HG02678 (cell line): ENCODE results near the gene ETS1.
A peak's percentile ranks its signal among the peaks of the same experiment; 100 is the strongest.

ENCODE experiments used
- ATAC-seq: cut with Tn5 transposase; IDR thresholded peaks from one replicate; pipeline ENCODE4 v1.9.1; 2021; ENCODE audit warnings: mild to moderate bottlenecking, moderate library complexity; ENCODE audit not compliant: unreplicated experiment

The ETS1 gene

DNA sequence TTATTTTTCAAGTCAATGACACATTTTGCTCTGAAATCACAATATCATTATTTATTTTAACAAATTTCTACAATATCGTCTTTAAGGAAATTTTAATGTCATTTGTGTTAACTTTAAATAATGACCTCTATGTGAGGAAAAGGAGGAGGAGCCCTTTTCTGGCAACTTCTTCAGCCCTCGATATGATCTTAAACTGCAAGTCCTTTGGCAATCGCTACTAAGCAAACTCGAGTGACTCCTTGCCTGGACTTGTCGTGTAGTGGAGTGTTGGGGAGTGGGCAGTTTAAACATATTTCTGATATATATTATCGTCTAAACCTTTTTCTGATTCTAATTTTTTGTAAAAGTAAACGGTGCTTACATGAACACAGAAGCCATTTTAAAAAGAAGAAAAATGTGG is 16.7 kb downstream of the ETS1 start:
- no peak for ATAC-seq

- no peak for ATAC-seq
Measured at GRCh38 chr11:128569291-128569690, 18.1 kb downstream of the ETS1 start.

GRCh38 chr11:128568166-128568778 is 19.1 kb downstream of the ETS1 start:
- no peak for ATAC-seq

- ATAC-seq, result no peak
Measured at GRCh38 chr11:128567130-128567529, 20.2 kb downstream of the ETS1 start.

DNA sequence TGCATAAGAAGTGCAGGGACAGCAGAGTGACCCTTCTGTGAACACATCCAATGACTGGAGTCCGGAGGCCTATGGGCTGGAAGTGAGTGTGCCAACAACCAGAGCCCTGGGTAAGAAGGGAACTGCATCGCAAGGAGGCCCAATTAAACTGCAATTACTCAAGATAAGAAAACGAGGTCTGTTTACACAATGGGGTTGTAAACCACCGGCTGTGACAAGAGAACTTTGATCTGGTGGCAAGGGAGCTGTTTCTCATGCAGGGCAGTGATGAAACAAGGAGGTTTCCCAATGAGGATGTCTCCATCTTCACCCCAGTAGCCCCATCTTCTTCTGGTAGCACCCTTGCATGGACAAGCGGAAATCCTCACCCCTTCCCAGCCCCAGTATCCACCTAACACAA is 21.5 kb downstream of the ETS1 start:
- ATAC-seq, result no peak

GRCh38 chr11:128564642-128565245 is 22.6 kb downstream of the ETS1 start:
- ATAC-seq, result no peak

DNA sequence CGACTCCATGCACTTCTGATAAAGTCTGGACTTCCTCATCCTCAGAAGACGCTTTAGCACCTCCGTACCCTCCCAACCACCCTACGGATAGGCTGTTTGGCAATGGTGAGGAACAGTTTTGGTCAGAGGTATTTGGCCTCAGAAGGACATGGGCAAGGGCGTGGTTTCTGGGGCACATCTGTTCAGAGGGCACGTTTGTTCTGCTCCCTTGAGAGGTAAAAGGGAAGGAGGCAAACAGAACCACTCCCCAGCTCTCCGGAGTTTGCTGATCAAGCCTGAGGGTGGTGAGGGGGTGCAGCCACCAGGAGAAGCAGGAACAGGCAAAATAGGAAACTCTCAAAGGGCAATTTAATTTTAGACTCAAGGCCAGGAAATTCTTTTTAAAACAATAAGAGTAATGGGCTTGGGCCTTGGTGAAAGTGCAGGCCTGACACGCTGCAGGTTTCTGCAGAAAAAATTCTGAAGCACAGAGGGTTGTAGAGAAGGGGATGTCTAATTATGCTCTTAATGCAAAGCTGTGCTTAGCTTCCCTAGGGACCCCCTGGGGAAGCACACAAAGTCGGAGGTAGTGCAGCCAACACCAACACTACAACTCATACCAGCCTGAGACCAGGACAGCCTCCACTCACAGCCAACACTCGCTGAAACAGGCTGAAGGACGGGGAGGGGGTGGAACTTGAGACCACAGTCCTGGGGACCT is 23.3 kb downstream of the ETS1 start:
- ATAC-seq, result no peak

GRCh38 chr11:128563308-128563707 is 24.1 kb downstream of the ETS1 start:
- no peak for ATAC-seq

DNA sequence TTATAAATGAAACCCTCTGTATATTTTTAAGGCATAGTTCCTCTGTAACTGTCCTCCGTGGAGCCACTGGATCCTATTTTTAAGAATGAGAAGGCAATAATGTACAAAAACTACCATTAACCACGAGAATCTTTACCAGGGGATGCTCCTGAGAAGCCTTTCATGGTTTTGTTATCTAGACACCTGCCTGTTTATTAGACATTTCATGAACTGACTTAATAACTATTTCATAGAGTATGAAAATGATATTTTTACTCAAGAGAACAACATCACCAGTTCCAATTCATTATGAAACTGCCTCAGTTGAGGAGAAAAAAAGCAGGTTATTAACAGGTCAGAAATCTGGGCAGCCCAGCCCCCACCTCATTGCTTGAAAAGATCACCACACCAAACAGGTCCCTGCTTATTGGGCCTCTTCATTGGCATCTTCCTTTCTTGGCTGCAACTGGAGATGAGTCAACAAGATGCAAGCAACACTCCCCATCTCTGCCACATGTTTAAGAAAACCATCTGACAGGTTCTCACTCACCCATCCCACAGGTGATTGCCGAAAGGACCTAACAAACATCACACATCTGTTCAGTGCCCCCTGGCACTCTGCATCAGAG is 27.8 kb downstream of the ETS1 start:
- peak; percentile 44 for ATAC-seq

- ATAC-seq, result no peak
Measured at GRCh38 chr11:128555606-128556005, 31.8 kb downstream of the ETS1 start.

DNA sequence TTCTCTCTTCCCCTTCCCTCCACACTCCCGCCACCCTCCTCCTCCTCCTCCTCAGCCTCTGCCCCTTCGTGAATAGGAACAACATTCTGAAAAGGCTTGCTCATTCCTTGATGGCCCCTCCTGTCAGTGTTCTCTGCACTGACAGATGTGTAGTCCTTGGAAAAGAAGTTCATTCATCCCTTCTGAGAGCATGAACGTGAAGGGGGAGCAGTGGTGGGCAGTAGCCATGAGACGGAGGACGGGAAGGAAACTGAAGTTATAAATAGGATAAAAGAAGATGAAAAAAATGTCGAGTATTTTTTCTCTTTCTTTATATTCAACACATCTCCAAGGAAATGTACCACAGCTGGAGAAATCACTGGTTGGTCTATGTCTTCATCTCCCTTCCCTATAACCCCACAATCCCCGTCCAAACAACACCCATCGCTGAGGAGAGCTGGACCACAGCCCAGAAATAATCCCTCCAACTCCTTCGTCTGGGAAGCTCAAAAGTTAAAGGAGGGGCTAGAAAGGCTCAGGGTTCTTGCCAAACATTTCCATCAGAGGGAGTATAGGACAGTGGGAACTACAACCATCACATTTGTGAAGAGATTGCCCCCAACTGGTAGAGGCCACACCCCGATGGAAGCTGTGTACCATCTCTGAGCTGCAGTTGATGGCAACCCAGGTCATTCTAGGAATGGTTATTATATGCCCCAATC is 33.5 kb downstream of the ETS1 start:
- no peak for ATAC-seq

DNA sequence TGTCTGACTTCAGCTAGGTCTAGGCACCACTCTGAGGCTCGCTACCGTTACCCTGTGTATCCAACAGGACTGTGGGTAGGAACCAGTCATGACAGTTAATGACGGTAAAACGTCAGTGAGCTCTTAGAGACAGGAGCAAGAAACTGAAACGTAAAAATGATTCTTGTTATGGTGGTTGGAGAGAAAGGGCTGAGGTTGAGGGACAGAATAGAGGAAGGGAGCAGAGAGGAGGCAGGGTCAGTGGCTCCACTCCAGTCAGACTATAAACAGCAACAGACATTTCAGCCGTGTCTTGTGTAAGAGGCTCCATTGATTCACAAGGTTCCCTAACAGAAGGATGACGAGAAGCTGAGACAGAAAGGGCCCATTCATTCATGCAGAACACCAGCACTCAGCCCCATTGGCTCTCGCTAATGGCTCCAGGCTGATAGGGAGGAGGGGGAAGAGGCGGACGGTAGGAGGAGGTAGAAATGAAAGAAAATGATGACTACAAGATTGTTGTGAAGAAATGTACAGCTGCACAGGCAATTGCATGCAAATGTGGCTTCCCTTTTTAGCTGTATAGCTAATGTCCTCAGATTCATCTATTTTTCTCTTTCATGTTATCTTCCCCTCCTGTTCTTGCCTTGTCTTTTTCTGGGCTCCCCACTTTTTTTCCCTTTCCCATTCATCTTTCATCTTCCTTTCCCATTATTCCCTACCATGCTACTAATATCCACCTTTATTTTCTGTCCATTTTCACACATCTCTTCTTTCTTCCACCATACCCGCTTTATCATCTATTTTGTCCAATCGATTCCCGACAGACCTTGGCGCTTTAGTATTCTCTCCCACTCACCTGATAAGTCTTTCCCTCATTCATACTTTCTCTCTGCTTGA is 34.3 kb downstream of the ETS1 start:
- peak; percentile 58 for ATAC-seq

- peak; percentile 62 for ATAC-seq
Measured at GRCh38 chr11:128551611-128552335, 35.6 kb downstream of the ETS1 start.

DNA sequence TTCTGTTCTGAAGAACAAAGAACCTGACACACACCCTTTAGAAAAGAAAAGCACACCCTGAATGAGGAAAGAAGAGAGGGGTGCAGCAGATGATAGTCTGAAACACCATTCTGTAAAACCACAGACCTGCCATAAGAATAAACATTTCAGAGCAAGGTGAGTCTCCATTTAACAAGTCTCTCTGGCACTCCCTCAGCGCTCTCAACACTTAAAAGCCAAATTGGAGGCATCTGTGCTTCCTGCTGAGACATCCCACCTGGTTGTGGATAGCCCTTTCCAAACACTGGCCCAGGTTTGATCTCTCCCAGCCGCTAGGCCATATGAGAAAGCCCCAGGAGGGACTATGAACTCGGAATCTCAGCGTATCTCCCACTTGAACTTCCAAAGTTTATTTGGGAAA is 36.3 kb downstream of the ETS1 start:
- no peak for ATAC-seq

- ATAC-seq, result no peak
Measured at GRCh38 chr11:128550261-128550821, 37.0 kb downstream of the ETS1 start.

- no peak for ATAC-seq
Measured at GRCh38 chr11:128549256-128549944, 38.0 kb downstream of the ETS1 start.

DNA sequence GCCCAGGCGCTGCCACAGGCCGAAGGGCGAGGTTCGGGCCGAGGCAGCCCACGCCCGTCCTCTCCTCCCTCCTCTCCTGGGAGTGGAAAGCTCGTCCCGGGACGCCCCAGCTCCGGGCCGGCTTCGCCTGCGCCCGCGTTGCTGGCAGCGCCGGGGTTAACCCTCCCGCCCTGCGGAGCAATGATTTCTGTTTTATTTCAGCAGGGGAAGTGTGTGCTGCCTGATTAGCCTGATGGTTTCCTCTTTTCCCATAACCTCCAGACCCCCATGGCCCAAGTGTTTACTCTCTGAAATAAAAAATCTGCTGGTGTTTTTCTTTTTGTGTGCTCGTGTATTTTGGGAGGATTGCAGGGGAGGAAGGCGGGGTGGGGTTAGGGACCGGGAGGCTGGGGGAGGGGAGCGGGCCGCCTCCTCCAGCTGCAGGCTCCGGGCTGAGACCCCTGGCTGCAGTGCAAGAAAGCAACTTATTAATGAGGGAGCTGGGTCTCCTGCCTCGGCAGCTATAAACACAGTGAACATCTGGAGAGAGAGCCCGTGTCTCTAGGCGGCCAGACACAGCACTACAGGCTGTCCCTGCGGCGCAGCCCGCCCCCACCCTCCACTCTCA is 38.6 kb downstream of the ETS1 start:
- ATAC-seq, result no peak

- ATAC-seq, result no peak
Measured at GRCh38 chr11:128547946-128548648, 39.3 kb downstream of the ETS1 start.
